Lung (tissue), 12 donors: ENCODE data around the gene TAF10. TPM values are rescaled to one million over a fixed set of nuclear protein-coding genes. Genes with fewer than 3 reads are reported as not detected.

Source experiments
- ATAC-seq: fragments of 200-7000 bp; cut with Tn5 transposase; one replicate; pipeline ENCODE4 v1.9.1; 2020; ENCODE audit warnings: moderate number of reproducible peaks; ENCODE audit not compliant: insufficient read depth, low FRiP score
- DNase-seq, 3 donors: peaks; one replicate each; pipeline ENCODE4 v3.0.0-alpha.2; 2013 to 2017
- H3K27ac ChIP-seq, 2 donors: one replicate each; pipeline ENCODE4 v1.5.1; 2013; ENCODE audit warnings: mild to moderate bottlenecking in 2 of 2, moderate library complexity in 2 of 2, control low read depth in 1 of 2, inconsistent platforms in 1 of 2, low read depth in 1 of 2, low read length in 1 of 2
- H3K27me3 ChIP-seq, 3 donors: one replicate each; pipeline ENCODE4 v1.5.1; 2013; ENCODE audit warnings: low read length in 2 of 3; ENCODE audit not compliant: control insufficient read depth in 3 of 3, insufficient read depth in 3 of 3
- H3K36me3 ChIP-seq, 4 donors: one replicate each; pipeline ENCODE4 v1.5.1; 2013; ENCODE audit warnings: low read length in 4 of 4, mild to moderate bottlenecking in 1 of 4, moderate library complexity in 1 of 4; ENCODE audit not compliant: control insufficient read depth in 4 of 4, insufficient read depth in 4 of 4
- H3K4me1 ChIP-seq, 5 donors: one replicate each; pipeline ENCODE4 v1.5.1; 2013; ENCODE audit warnings: low read length in 5 of 5, mild to moderate bottlenecking in 2 of 5, moderate library complexity in 1 of 5; ENCODE audit not compliant: control insufficient read depth in 5 of 5, insufficient read depth in 5 of 5
- H3K4me3 ChIP-seq: one replicate; pipeline ENCODE4 v1.5.1; 2013; ENCODE audit warnings: mild to moderate bottlenecking, control low read depth, moderate library complexity
- H3K9ac ChIP-seq, 2 donors: one replicate each; pipeline ENCODE4 v1.5.1; 2013; ENCODE audit warnings: low read length in 2 of 2, control low read depth in 1 of 2; ENCODE audit not compliant: insufficient read depth in 1 of 2
- H3K9me3 ChIP-seq, 4 donors: one replicate each; pipeline ENCODE4 v1.5.1; 2013; ENCODE audit warnings: low read length in 3 of 4, mild to moderate bottlenecking in 1 of 4, moderate library complexity in 1 of 4; ENCODE audit not compliant: control insufficient read depth in 4 of 4, insufficient read depth in 3 of 4
- WGBS, 2 donors: extraction: QIAGEN DNeasy Blood & Tissue Kit; methylation state at CpG; one replicate each; pipeline ENCODE4 v1.1.7; 2013; 5-methylcytosine and 5-hydroxymethylcytosine counted together
- polyA plus RNA-seq, 2 donors: library from polyadenylated mRNA; stranded (reverse); fragments of 200-250 nt; gene quantifications; one replicate each; pipeline ENCODE4 v1.2.1, GENCODE V29; 2013
- total RNA-seq, 2 donors: library from RNA; depleted of rRNA in 1 of 2; stranded (reverse); fragments of >200 nt in 1 of 2; gene quantifications; one replicate each; pipeline ENCODE4 v1.2.1, GENCODE V29; 2014 to 2021
- TF ChIP-seq, protein P1 (sequence below): IDR thresholded peaks from 2 replicates; pipeline ENCODE4 v1.5.1; 2012; ENCODE audit warnings: mild to moderate bottlenecking; ENCODE audit errors: control extremely low read depth, extremely low read depth
- donor health status: control.
- donor health status: control.
- donor health status: Bipolar disorder and iron deficiency.
- donor health status: healthy.
- donor health status: DM: yes; HTN: yes; CAD: no.

Gene TAF10
- total and polyA plus RNA-seq, 4 donors, result 23.9 to 149 (median 117) TPM

DNA sequence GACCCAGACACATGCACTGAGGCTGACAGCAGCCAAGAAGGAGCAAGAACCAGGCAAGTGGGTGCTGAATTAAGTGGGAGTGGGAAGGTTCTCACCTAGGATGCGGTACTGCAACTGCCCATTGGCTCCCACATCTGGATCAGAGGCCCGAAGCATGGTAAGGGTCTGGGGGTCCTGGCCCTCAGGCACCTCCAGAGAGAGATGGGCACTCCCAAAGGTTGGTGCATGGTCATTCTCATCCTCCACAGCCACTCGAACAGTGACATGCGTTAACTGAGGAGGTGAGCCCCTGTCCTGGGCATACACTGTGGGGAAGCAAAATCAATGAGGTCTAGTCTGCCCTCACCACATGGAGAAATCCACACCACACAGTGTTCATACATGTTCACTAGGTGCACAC, 16.5 kb upstream of the TAF10 start:
- WGBS, 2 donors, result 92 to 97% methylated on average over 4 of the region's 4 CpGs
- no peak overlapping the region for H3K4me3 ChIP-seq
- ATAC-seq, result no peak

DNA sequence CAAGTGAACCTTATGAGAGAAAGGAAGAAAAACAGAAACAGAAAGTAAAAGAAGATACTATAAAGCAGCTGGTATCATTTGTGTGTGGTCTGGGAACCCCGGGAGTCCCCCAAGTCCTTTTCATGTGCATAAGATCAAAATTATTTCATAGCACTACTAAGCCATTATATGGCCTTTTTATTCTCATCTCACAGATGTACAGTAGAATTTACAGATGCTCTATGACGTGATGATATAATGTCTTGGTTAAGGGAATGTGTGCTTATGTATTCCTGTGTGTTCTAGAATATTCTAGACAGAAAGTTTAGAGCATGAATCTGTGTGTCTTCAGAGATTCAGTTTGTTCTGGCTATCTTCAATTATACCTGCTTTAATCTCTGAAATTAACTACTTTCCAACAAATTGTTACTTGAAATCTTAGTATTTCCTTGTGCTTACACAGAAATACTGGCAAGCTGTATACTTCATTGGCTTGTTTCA, 15.8 kb upstream of the TAF10 start:
- TF ChIP-seq, protein P1, sequence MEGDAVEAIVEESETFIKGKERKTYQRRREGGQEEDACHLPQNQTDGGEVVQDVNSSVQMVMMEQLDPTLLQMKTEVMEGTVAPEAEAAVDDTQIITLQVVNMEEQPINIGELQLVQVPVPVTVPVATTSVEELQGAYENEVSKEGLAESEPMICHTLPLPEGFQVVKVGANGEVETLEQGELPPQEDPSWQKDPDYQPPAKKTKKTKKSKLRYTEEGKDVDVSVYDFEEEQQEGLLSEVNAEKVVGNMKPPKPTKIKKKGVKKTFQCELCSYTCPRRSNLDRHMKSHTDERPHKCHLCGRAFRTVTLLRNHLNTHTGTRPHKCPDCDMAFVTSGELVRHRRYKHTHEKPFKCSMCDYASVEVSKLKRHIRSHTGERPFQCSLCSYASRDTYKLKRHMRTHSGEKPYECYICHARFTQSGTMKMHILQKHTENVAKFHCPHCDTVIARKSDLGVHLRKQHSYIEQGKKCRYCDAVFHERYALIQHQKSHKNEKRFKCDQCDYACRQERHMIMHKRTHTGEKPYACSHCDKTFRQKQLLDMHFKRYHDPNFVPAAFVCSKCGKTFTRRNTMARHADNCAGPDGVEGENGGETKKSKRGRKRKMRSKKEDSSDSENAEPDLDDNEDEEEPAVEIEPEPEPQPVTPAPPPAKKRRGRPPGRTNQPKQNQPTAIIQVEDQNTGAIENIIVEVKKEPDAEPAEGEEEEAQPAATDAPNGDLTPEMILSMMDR, result no peak
- no peak for ATAC-seq
- no peak overlapping the region for H3K4me3 ChIP-seq
- H3K27me3 ChIP-seq, result no peaks in the 10 kb centered on the region
- no peaks in the 10 kb centered on the region for H3K4me1 ChIP-seq
- H3K9ac ChIP-seq, result no peak overlapping the region
- no peak overlapping the region for H3K27ac ChIP-seq
- H3K9me3 ChIP-seq, result peaks cover 0 to 2% (median 0%) of the 10 kb centered on the region in 4 donors
- no peak for DNase-seq
- H3K36me3 ChIP-seq, result peaks cover 0 to 70% (median 40%) of the 10 kb centered on the region in 4 donors
- 67 to 69% methylated on average over 2 of the region's 2 CpGs for WGBS, 2 donors

More for the DNA sequence above, 16.5 kb upstream of the TAF10 start:
- Histone ChIP-seq H3K4me1 (no peaks in the 10 kb centered on the region), H3K27me3 (no peaks in the 10 kb centered on the region), H3K9me3 (peaks cover 0 to 2% (median 0%) of the 10 kb centered on the region in 4 donors), H3K9ac (no peak overlapping the region), H3K36me3 (peaks cover 0 to 74% (median 41%) of the 10 kb centered on the region in 4 donors), H3K27ac (no peak overlapping the region)
- DNase-seq, result no peak
- TF ChIP-seq, protein P1, result no peak

DNA sequence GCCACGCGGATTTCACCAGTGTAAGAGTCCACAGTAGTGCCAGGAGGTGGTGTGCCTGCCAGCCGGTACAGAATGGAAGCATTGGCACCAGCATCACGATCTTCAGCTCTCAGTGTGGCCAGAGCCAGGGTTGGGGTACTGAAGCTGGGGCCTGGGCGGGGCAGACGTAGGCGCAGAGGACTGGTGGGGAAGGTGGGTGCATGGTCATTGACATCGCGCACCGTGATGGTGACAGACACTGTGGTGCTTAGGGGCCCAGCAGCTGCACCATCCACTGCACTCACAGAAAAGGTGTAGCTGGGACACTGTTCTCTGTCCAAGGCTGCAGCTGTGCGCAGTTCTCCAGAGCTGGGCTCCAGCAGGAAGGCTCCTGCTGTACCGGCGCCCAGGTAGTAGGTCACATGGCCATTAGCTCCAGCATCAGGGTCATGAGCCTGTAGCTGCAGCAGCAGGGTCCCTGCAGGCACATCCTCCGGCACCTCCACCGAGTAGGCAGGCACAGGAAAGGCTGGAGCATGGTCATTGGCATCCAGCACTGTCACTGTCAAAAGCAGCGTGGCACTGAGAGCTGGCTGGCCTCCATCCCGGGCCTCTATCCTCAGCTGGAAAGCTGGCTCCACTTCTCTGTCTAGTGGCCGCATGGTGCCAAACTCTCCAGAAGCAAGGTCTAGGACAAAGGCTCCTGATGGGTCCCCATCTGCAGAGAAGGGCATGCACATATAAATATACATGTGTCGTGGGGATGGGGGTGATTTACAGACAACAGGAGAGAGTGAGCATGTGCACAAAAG, 15.2 kb upstream of the TAF10 start:
- Histone ChIP-seq H3K9ac (no peak overlapping the region), H3K4me1 (no peaks in the 10 kb centered on the region), H3K4me3 (no peak overlapping the region), H3K9me3 (peaks cover 0 to 2% (median 0%) of the 10 kb centered on the region in 4 donors), H3K27ac (no peak overlapping the region), H3K36me3 (peaks cover 0 to 70% (median 38%) of the 10 kb centered on the region in 4 donors), H3K27me3 (no peaks in the 10 kb centered on the region)
- 89 to 92% methylated on average over 19 of the region's 19 CpGs for WGBS, 2 donors
- no peak for DNase-seq
- no peak for ATAC-seq
- TF ChIP-seq, protein P1, result no peak
